Gastrocnemius medialis (tissue), 4 donors: Measurements from ENCODE around the gene MDM2. TPM values are rescaled to one million over a fixed set of nuclear protein-coding genes. Genes with fewer than 3 reads are reported as not detected.
"Not testable (repeated sequence)": the region's sequence is repeated elsewhere in the genome, so short reads cannot be mapped to it uniquely, and the experiment has no call there.

Experiments
- ATAC-seq, 2 donors: fragments of 150-250 bp; one replicate each; pipeline ENCODE4 v1.9.1; 2016
- DNase-seq, 2 donors: peaks; one replicate each; pipeline ENCODE4 v3.0.0-alpha.2; 2019
- H3K27ac ChIP-seq, 4 donors: fragments of 200-600 bp; sonication (generic); 1 replicate in 1 of 4; 2 replicates in 3 of 4; pipeline ENCODE4 v1.5.1; 2016 to 2018; ENCODE audit warnings: mild to moderate bottlenecking in 2 of 4, moderate library complexity in 1 of 4
- H3K27me3 ChIP-seq, 3 donors: fragments of 200-600 bp; sonication (generic) in 2 of 3; 1 replicate in 1 of 3; 2 replicates in 2 of 3; pipeline versions ENCODE4 v1.5.1 to v1.6.0; 2016 to 2019; ENCODE audit warnings: mild to moderate bottlenecking in 1 of 3, moderate library complexity in 1 of 3
- H3K36me3 ChIP-seq, 2 donors: fragments of 200-600 bp; sonication (generic) in 1 of 2; one replicate each; pipeline ENCODE4 v1.5.1; 2017 to 2018
- H3K4me1 ChIP-seq, 2 donors: fragments of 200-600 bp; sonication (generic) in 1 of 2; one replicate each; pipeline ENCODE4 v1.5.1; 2016 to 2017; ENCODE audit warnings: mild to moderate bottlenecking in 2 of 2
- H3K4me3 ChIP-seq, 4 donors: fragments of 200-600 bp; sonication (generic) in 3 of 4; 1 replicate in 1 of 4; 2 replicates in 3 of 4; pipeline ENCODE4 v1.5.1; 2016 to 2019; ENCODE audit warnings: mild to moderate bottlenecking in 2 of 4
- H3K9me3 ChIP-seq, 3 donors: fragments of 200-600 bp; sonication (generic) in 2 of 3; 1 replicate in 1 of 3; 2 replicates in 2 of 3; pipeline ENCODE4 v1.5.1; 2016 to 2019
- CTCF ChIP-seq, 5 experiments: fragments of 450-650 bp in 3 of 5; fragments of 200-600 bp in 2 of 5; sonication (generic) in 2 of 5; IDR thresholded peaks in 4 of 5; conservative IDR thresholded peaks in 1 of 5; 1 replicate in 4 of 5; 2 replicates in 1 of 5; pipeline ENCODE4 v1.5.1; 2016 to 2019; ENCODE audit warnings: antibody characterized with exemption in 5 of 5, mild to moderate bottlenecking in 3 of 5, moderate library complexity in 3 of 5
- POLR2A ChIP-seq, 2 donors: fragments of 450-650 bp; IDR thresholded peaks; one replicate each; pipeline ENCODE4 v1.6.1; 2017; ENCODE audit warnings: antibody characterized with exemption in 2 of 2, mild to moderate bottlenecking in 2 of 2, moderate library complexity in 2 of 2
- in situ Hi-C, 4 donors: fragments of 200-750 bp; cut with MboI; loops; one replicate each; pipeline versions ENCODE4 v1.15.0 to v1.8.0; 2017; ENCODE audit warnings: low sequenced_read_pairs in 4 of 4
- intact Hi-C: fragments of 100-400 bp; cut with DNase I; formaldehyde crosslinking; loops from one replicate; pipeline ENCODE4 v1.15.1; 2023; ENCODE audit warnings: low total_unique reads
- total RNA-seq, 4 donors: library from RNA; depleted of rRNA; stranded (reverse); fragments of >200 nt; gene quantifications; one replicate each; pipeline versions ENCODE4 v1.1.0 to v1.2.3, GENCODE V29; 2016

The MDM2 gene
- total RNA-seq, 4 donors from 2014 or later: 61.6 to 92.2 (median 70.0) TPM

DNA sequence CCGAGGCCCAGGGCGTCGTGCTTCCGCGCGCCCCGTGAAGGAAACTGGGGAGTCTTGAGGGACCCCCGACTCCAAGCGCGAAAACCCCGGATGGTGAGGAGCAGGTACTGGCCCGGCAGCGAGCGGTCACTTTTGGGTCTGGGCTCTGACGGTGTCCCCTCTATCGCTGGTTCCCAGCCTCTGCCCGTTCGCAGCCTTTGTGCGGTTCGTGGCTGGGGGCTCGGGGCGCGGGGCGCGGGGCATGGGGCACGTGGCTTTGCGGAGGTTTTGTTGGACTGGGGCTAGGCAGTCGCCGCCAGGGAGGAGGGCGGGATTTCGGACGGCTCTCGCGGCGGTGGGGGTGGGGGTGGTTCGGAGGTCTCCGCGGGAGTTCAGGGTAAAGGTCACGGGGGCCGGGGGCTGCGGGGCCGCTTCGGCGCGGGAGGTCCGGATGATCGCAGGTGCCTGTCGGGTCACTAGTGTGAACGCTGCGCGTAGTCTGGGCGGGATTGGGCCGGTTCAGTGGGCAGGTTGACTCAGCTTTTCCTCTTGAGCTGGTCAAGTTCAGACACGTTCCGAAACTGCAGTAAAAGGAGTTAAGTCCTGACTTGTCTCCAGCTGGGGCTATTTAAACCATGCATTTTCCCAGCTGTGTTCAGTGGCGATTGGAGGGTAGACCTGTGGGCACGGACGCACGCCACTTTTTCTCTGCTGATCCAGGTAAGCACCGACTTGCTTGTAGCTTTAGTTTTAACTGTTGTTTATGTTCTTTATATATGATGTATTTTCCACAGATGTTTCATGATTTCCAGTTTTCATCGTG is 612 bp downstream of the MDM2 start:
- in situ Hi-C loops (loop anchor here in 2 of 4 donors (5.0 to 25.0 kb wide), 2 partner anchors 61 to 446 kb away; partner anchors contain the start of gene SLC35E3 (in 1 of the 2)), intact Hi-C loops (loop anchor here (1.0 to 10.0 kb wide), 5 partner anchors 62 to 1541 kb away; partner anchors contain the start of genes CAND1, CPSF6, MDM1 and RAP1B)
- Histone ChIP-seq H3K4me3 (peak overlapping the region; percentile 88 to 98 (median 96)), H3K9me3 (no peaks in the 10 kb centered on the region), H3K4me1 (peaks cover 0 to 14% of the 10 kb centered on the region in 2 donors), H3K27me3 (no peaks in the 10 kb centered on the region), H3K36me3 (peaks cover 0 to 31% of the 10 kb centered on the region in 2 donors), H3K27ac (peak overlapping the region; percentile 97 to 99 (median 98))
- peak in 1 of 5 experiments; percentile 32 for TF ChIP-seq CTCF (IDR thresholded peaks at IDR 0.05 in 4 of 5, conservative IDR thresholded peaks at IDR 0.05 in 1 of 5)
- TF ChIP-seq POLR2A (IDR thresholded peaks at IDR 0.05): peak; percentile 18 to 30
- peak; percentile 60 to 77 for ATAC-seq
- peak; percentile 43 to 76 for DNase-seq

DNA sequence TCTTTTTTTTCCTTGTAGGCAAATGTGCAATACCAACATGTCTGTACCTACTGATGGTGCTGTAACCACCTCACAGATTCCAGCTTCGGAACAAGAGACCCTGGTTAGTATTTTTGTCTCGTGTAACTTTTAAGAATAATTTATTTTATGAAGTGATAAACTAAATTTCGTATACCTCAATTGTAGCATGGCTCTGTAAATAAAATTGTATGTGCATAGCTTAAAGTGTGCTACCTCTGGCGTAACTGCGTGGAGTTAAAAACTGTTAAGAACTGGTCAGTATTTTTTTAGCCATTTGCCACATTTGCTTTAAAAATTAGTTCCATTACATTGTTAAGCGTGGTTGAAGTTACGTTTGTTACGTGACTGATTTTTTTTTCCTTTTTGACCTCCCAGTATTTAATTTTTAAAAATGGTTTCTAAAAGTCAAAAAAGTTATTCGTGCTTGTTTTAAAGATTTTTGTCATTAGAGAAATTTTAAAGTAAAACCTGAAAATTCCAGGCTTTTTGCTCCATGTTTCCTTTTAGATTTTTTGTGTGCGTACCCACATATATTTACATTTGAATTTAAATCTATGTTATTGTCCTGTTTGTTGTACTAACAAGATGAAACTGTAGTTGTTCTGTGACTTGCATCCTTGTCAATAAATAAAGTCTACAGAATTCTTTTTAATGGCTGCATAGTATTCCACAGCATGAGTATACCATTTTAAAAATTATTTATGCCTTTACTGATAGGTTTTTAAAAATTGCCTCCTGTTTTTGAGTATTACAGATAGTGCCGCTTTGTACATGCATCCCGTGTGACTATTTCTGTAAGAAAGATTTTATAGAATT is 1.4 kb downstream of the MDM2 start:
- in situ Hi-C loops: loop anchor here in 2 of 4 donors (5.0 to 25.0 kb wide), 2 partner anchors 62 to 447 kb away; partner anchors contain the start of gene SLC35E3 (in 1 of the 2)
- ATAC-seq: no peak
- intact Hi-C loops: loop anchor here (5.0 to 10.0 kb wide), 4 partner anchors 197 to 1542 kb away; partner anchors contain the start of genes CAND1, CPSF6, MDM1 and RAP1B

DNA sequence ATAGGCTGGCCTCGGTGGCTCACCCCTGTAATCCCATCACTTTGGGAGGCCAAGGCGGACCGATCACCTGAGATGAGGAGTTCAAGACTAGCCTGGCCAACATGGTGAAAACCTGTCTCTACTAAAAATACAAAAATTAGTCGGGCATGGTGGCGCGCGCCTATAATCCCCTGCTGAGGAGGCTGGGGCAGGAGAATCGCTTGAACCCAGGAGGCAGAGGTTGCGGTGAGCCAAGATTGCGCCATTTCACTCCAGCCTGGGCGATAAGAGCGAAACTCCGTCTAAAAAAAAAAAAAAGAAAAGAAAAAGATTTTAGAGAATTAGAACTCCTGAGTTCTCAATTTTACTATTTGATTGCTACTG is 2.0 kb downstream of the MDM2 start:
- in situ Hi-C loops: loop anchor here in 1 of 4 donors (25.0 kb wide), 1 partner anchor 448 kb away; no protein-coding TSS in a partner anchor
- DNase-seq, H3K27me3 ChIP-seq, intact Hi-C loops, ATAC-seq, H3K9me3 ChIP-seq, H3K4me3 ChIP-seq: not testable (repeated sequence)
- Histone ChIP-seq H3K4me1 (peaks cover 0 to 14% of the 10 kb centered on the region in 2 donors), H3K27ac (peak overlapping the region in 1 of 4 donors; percentile 98), H3K36me3 (peaks cover 0 to 45% of the 10 kb centered on the region in 2 donors)

More for the DNA sequence above, 1.4 kb downstream of the MDM2 start:
- H3K27ac ChIP-seq: peak overlapping the region; percentile 97 to 99 (median 98)
- DNase-seq: no peak
- H3K27me3 ChIP-seq: no peaks in the 10 kb centered on the region
- H3K4me1 ChIP-seq: peaks cover 0 to 14% of the 10 kb centered on the region in 2 donors
- TF ChIP-seq CTCF (IDR thresholded peaks at IDR 0.05 in 4 of 5, conservative IDR thresholded peaks at IDR 0.05 in 1 of 5): no peak
- no peak for TF ChIP-seq POLR2A (IDR thresholded peaks at IDR 0.05)
- H3K9me3 ChIP-seq: no peaks in the 10 kb centered on the region
- H3K4me3 ChIP-seq: peak overlapping the region; percentile 88 to 98 (median 96)
- peaks cover 0 to 39% of the 10 kb centered on the region in 2 donors for H3K36me3 ChIP-seq

- peak overlapping the region in 1 of 4 donors; percentile 15 for H3K27ac ChIP-seq
- H3K4me1 ChIP-seq: peaks cover 0 to 14% of the 10 kb centered on the region in 2 donors
- intact Hi-C loops, H3K9me3 ChIP-seq, H3K4me3 ChIP-seq, DNase-seq, ATAC-seq, H3K27me3 ChIP-seq: not testable (repeated sequence)
- in situ Hi-C loops: loop anchor here in 1 of 4 donors (25.0 kb wide), 1 partner anchor 449 kb away; no protein-coding TSS in a partner anchor
- H3K36me3 ChIP-seq: peaks cover 0 to 57% of the 10 kb centered on the region in 2 donors
These were observed 3.6 kb downstream of the MDM2 start for GRCh38 chr12:68811573-68811972.

GRCh38 chr12:68812553-68813241 is 4.7 kb downstream of the MDM2 start:
- Histone ChIP-seq H3K9me3 (no peaks in the 10 kb centered on the region), H3K27ac (peak overlapping the region in 1 of 4 donors; percentile 4), H3K4me3 (no peak overlapping the region), H3K36me3 (peaks cover 0 to 67% of the 10 kb centered on the region in 2 donors), H3K27me3 (no peaks in the 10 kb centered on the region), H3K4me1 (peaks cover 0 to 14% of the 10 kb centered on the region in 2 donors)
- in situ Hi-C loops (loop anchor here in 1 of 4 donors (25.0 kb wide), 1 partner anchor 450 kb away; no protein-coding TSS in a partner anchor), intact Hi-C loops (no loop called here)
- TF ChIP-seq POLR2A (IDR thresholded peaks at IDR 0.05) (no peak), CTCF (IDR thresholded peaks at IDR 0.05 in 4 of 5, conservative IDR thresholded peaks at IDR 0.05 in 1 of 5) (no peak)
- DNase-seq (no peak), ATAC-seq (no peak)
